ENCODE measurements around the gene SERTAD3. TPM values are rescaled to one million over a fixed set of nuclear protein-coding genes. Genes with fewer than 3 reads are reported as not detected.

Gene SERTAD3
- 16.7 and 17.2 TPM in 2 replicates for total RNA-seq

GRCh38 chr19:40444000-40444824, at the start of gene SERTAD3:
SERTAD3 (minus strand) TSS chr19:40444335; CDS start chr19:40442080, 2,255 bp downstream.

GRCh38 chr19:40466985-40467734, 23.0 kb upstream of the SERTAD3 start, which contains the start of gene SPTBN4:
SPTBN4 (plus strand) TSS chr19:40467001; CDS start chr19:40472622, 5,621 bp downstream.

GRCh38 chr19:40465557-40466218, 21.6 kb upstream of the SERTAD3 start, which contains the start of gene BLVRB:
BLVRB (minus strand) TSS chr19:40465745; CDS start chr19:40465688, 57 bp downstream.

GRCh38 chr19:40425450-40426287, 18.5 kb downstream of the SERTAD3 start, which contains the start of gene SERTAD1:
SERTAD1 (minus strand) TSS chr19:40425992; CDS start chr19:40423546, 2,446 bp downstream.

GRCh38 chr19:40413291-40413845, 30.8 kb downstream of the SERTAD3 start, which contains the start of gene PRX:
PRX (minus strand) TSS chr19:40413378; CDS start chr19:40407932, 5,446 bp downstream.

Other genes with a start within 250 kb of the SERTAD3 start
- not detected in 2 replicates for gene TTC9B, start 226.0 kb downstream of the SERTAD3 start, total RNA-seq
- 0.13 TPM in 2 replicates for gene CCNP, start 217.6 kb downstream of the SERTAD3 start, total RNA-seq
- gene AKT2, start 159.0 kb downstream of the SERTAD3 start, total RNA-seq = 102 and 128 TPM in 2 replicates
- gene C19orf47, start 95.9 kb downstream of the SERTAD3 start, total RNA-seq = 7.1 and 7.4 TPM in 2 replicates
- 410 and 687 TPM in 2 replicates for gene PLD3, start 95.6 kb downstream of the SERTAD3 start, total RNA-seq
- 0.13 and 0.17 TPM in 2 replicates for gene HIPK4, start 54.2 kb downstream of the SERTAD3 start, total RNA-seq
- gene PRX, start 31.0 kb downstream of the SERTAD3 start, total RNA-seq = 1.4 and 1.6 TPM in 2 replicates
- gene SERTAD1, start 18.3 kb downstream of the SERTAD3 start, total RNA-seq = 12.4 and 15.1 TPM in 2 replicates
- 52.7 and 69.2 TPM in 2 replicates for gene BLVRB, start 21.4 kb upstream of the SERTAD3 start, total RNA-seq
- 1.2 and 5.3 TPM in 2 replicates for gene SPTBN4, start 22.7 kb upstream of the SERTAD3 start, total RNA-seq
- gene SHKBP1, start 132.5 kb upstream of the SERTAD3 start, total RNA-seq = 31.1 and 41.3 TPM in 2 replicates
- 23.3 and 74.9 TPM in 2 replicates for gene LTBP4, start 157.0 kb upstream of the SERTAD3 start, total RNA-seq
- 50.4 and 65.7 TPM in 2 replicates for gene NUMBL, start 246.3 kb upstream of the SERTAD3 start, total RNA-seq

All from smooth muscle cell of the pulmonary artery (primary cell).